Prostate gland (tissue), 2 donors: ENCODE data around the gene CDH1.

Source experiments
- POLR2A ChIP-seq: fragments of 450-650 bp; IDR thresholded peaks from one replicate; pipeline ENCODE4 v1.6.1; 2016; ENCODE audit warnings: antibody characterized with exemption, mild to moderate bottlenecking
- TF ChIP-seq, protein P1 (sequence below), 4 experiments: fragments of 200-600 bp in 2 of 4; fragments of 450-650 bp in 2 of 4; sonication (generic) in 2 of 4; IDR thresholded peaks; 1 replicate in 3 of 4; 2 replicates in 1 of 4; pipeline ENCODE4 v1.5.1; 2016 to 2019; ENCODE audit warnings: antibody characterized with exemption in 4 of 4, mild to moderate bottlenecking in 2 of 4, moderate library complexity in 2 of 4

DNA sequence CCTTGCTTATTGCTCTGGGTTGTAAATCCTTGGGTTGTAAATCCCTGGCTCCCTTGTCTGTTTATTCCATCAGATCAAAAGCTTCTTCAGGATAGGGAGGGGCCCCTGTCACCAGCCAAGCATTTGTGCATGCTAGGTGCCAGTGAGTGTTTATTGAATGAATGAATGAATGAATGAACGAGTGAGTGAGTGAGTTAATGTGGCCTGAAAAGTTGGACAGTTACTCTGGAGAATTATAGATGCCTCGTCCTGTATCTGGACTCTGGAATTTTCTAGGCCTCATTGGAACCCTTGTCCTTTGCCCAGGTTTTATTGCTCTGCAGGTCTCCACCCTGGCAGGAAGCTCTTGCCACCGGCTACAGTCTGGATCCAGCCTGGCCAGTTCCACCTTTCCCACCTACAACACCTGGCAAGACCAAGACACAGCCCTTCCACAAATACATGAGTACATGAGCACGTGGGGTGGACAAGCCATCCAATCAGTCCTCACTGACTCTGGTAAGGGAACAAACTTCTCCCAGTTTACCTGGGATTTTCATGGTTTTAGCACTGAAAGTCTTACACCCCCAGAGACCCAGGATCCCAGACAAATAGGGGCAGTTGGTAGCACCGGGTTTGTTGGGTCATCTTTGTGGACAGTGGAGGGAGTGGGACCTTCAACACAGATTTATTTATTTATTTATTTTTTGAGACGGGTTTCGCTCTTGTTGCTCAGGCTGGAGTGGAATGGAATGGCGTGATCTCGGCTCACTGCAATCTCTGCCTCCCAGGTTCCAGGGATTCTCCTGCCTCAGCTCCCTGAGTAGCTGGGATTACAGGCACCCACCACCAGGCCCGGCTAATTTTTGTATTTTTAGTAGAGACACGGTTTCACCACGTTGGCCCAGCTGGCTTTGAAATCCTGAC, 14.7 kb upstream of the CDH1 start:
- TF ChIP-seq, protein P1, sequence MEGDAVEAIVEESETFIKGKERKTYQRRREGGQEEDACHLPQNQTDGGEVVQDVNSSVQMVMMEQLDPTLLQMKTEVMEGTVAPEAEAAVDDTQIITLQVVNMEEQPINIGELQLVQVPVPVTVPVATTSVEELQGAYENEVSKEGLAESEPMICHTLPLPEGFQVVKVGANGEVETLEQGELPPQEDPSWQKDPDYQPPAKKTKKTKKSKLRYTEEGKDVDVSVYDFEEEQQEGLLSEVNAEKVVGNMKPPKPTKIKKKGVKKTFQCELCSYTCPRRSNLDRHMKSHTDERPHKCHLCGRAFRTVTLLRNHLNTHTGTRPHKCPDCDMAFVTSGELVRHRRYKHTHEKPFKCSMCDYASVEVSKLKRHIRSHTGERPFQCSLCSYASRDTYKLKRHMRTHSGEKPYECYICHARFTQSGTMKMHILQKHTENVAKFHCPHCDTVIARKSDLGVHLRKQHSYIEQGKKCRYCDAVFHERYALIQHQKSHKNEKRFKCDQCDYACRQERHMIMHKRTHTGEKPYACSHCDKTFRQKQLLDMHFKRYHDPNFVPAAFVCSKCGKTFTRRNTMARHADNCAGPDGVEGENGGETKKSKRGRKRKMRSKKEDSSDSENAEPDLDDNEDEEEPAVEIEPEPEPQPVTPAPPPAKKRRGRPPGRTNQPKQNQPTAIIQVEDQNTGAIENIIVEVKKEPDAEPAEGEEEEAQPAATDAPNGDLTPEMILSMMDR (IDR thresholded peaks at IDR 0.05), result no peak
- no peak for TF ChIP-seq POLR2A
